Endothelial cell of umbilical vein (primary cell): ENCODE measurements around the gene CD300LF. TPM values are rescaled to one million over a fixed set of nuclear protein-coding genes. Genes with fewer than 3 reads are reported as not detected.

Experiments used
- BruUV-seq: library from RNA; stranded (reverse); fragments of 400-500 nt; replicated peaks from 2 replicates; lab custom pipeline; 2021; lab: Mats Ljungman, UMichigan
- CTCF ChIA-PET: fragments of 300-600, 350-600 bp; sonication (Branson Sonifier 250); formaldehyde crosslinking; loops from one replicate; lab custom pipeline; 2021; ENCODE audit warnings: antibody characterized with exemption, inconsistent platforms; lab: Charles Lee
- POLR2A ChIA-PET: fragments of 300-600, 350-600 bp; sonication (Branson Sonifier 250); formaldehyde crosslinking; loops from one replicate; lab custom pipeline; 2021; ENCODE audit warnings: antibody characterized with exemption, inconsistent platforms; lab: Charles Lee
- DNase-seq: peaks from one replicate; pipeline ENCODE4 v3.0.0-alpha.2; 2011; ENCODE audit warnings: low read depth, low spot score
- FAIRE-seq: peaks from 2 replicates; lab custom pipeline; 2011; peaks lifted over from hg19 to GRCh38; lab: Jason Lieb, UNC
- H2AFZ ChIP-seq: 2 replicates; pipeline ENCODE4 v1.6.0; 2012; ENCODE audit warnings: low read depth, low read length, control low read depth, inconsistent platforms
- H3K27ac ChIP-seq: 2 replicates; pipeline ENCODE4 v1.5.1; 2011; ENCODE audit warnings: low read depth, mild to moderate bottlenecking, control low read depth, low read length, moderate library complexity; ENCODE audit not compliant: insufficient read depth
- H3K27me3 ChIP-seq, 2 experiments: 2 replicates each; pipeline versions ENCODE4 v1.6.0 to v1.6.1; 2011; ENCODE audit warnings: low read length in 2 of 2, mixed read lengths in 1 of 2; ENCODE audit not compliant: control insufficient read depth in 2 of 2, insufficient read depth in 2 of 2
- H3K36me3 ChIP-seq, 2 experiments: 2 replicates in 1 of 2; 3 replicates in 1 of 2; pipeline ENCODE4 v1.5.1; 2011; ENCODE audit warnings: low read length in 2 of 2, mild to moderate bottlenecking in 1 of 2, moderate library complexity in 1 of 2; ENCODE audit not compliant: control insufficient read depth in 2 of 2, insufficient read depth in 2 of 2; ENCODE audit errors: extremely low read depth in 1 of 2
- H3K4me1 ChIP-seq: 3 replicates; pipeline ENCODE4 v1.5.1; 2011; ENCODE audit warnings: mild to moderate bottlenecking, low read length; ENCODE audit not compliant: control insufficient read depth, insufficient read depth; ENCODE audit errors: extremely low read depth
- H3K4me2 ChIP-seq: 2 replicates; pipeline ENCODE4 v1.6.1; 2011; ENCODE audit warnings: low read length, control low read depth, mixed read lengths; ENCODE audit not compliant: insufficient read depth
- H3K4me3 ChIP-seq, 3 experiments: fragments of 200-600 bp in 1 of 3; sonication (generic), shearing (Covaris generic) in 1 of 3; replicated peaks in 1 of 3; 2 replicates each; pipeline ENCODE4 v1.5.1; 2011 to 2016; ENCODE audit warnings: control low read depth in 3 of 3, low read length in 3 of 3, mild to moderate bottlenecking in 2 of 3, inconsistent platforms in 1 of 3, low read depth in 1 of 3, moderate library complexity in 1 of 3; ENCODE audit not compliant: insufficient read depth in 1 of 3
- H3K79me2 ChIP-seq: 2 replicates; pipeline ENCODE4 v1.6.0; 2012; ENCODE audit warnings: low read length, inconsistent platforms; ENCODE audit not compliant: control insufficient read depth, insufficient read depth
- H3K9ac ChIP-seq: replicated peaks from 2 replicates; pipeline ENCODE3; 2011; ENCODE audit warnings: low read length, control low read depth; ENCODE audit not compliant: insufficient read depth; ENCODE audit errors: extremely low read depth
- H3K9me1 ChIP-seq: replicated peaks from 3 replicates; pipeline ENCODE4 v1.6.0; 2011; ENCODE audit warnings: mild to moderate bottlenecking, low read length; ENCODE audit not compliant: control insufficient read depth, insufficient read depth; ENCODE audit errors: extremely low read depth
- H3K9me3 ChIP-seq: replicated peaks from 2 replicates; pipeline ENCODE4 v1.5.1; 2012; ENCODE audit warnings: low read length, inconsistent platforms; ENCODE audit not compliant: control insufficient read depth, insufficient read depth
- H4K20me1 ChIP-seq: replicated peaks from 2 replicates; pipeline ENCODE3; 2011; ENCODE audit warnings: mild to moderate bottlenecking, low read length; ENCODE audit not compliant: control insufficient read depth, insufficient read depth; ENCODE audit errors: extremely low read depth
- EZH2 ChIP-seq: IDR thresholded peaks from 2 replicates; pipeline ENCODE4 v1.6.1; 2012; ENCODE audit warnings: borderline replicate concordance, low read depth, mild to moderate bottlenecking, moderate library complexity, low read length, inconsistent platforms; ENCODE audit not compliant: severe bottlenecking
- FOS ChIP-seq: IDR thresholded peaks from 2 replicates; pipeline ENCODE4 v1.6.1; 2011; ENCODE audit warnings: mild to moderate bottlenecking, low read length, moderate library complexity, borderline replicate concordance; ENCODE audit not compliant: insufficient read depth
- GATA2 ChIP-seq: IDR thresholded peaks from 2 replicates; pipeline ENCODE4 v1.7.0; 2011; ENCODE audit warnings: low read depth, mild to moderate bottlenecking, moderate library complexity, mixed read lengths, low read length; ENCODE audit not compliant: insufficient read length, insufficient read depth
- JUN ChIP-seq: IDR thresholded peaks from 2 replicates; pipeline ENCODE4 v1.6.1; 2011; ENCODE audit warnings: borderline replicate concordance, low read depth; ENCODE audit not compliant: insufficient read length, insufficient read depth
- MYC ChIP-seq: IDR thresholded peaks from one replicate; pipeline ENCODE4 v1.6.1; 2011; ENCODE audit warnings: mild to moderate bottlenecking, low read depth, low read length
- POLR2A ChIP-seq: IDR thresholded peaks from 2 replicates; pipeline ENCODE4 v1.6.1; 2012; ENCODE audit warnings: low read depth, mild to moderate bottlenecking, control low read depth, low read length
- POLR2AphosphoS5 ChIP-seq: IDR thresholded peaks from 2 replicates; pipeline ENCODE4 v1.6.1; 2012; ENCODE audit warnings: low read depth, mild to moderate bottlenecking, control low read depth, low read length, moderate library complexity; ENCODE audit not compliant: insufficient read depth
- dilution Hi-C: fragments of 300-500 bp; cut with MboI; formaldehyde crosslinking; loops from one replicate; pipeline ENCODE4 v1.15.0; 2019; ENCODE audit warnings: low sequenced_read_pairs; ENCODE audit not compliant: extremely low pct_ligation_motif_present
- intact Hi-C: fragments of 100-400 bp; cut with micrococcal nuclease; formaldehyde crosslinking; loops from one replicate; pipeline ENCODE4 v1.10.0; 2022
- polyA plus RNA-seq, 4 experiments: library from polyadenylated mRNA; depleted of rRNA in 3 of 4; stranded (reverse) in 3 of 4; unstranded in 1 of 4; fragments of >200 nt; gene quantifications; 2 replicates each; pipeline versions ENCODE4 v1.2.1 to v1.2.3, GENCODE V29; 2011 to 2012; ENCODE audit warnings: missing spikeins in 1 of 4
- total RNA-seq: library from RNA; stranded (reverse); gene quantifications from 2 replicates; pipeline ENCODE4 v1.2.3, GENCODE V29; 2021
- TF ChIP-seq, protein P1 (sequence below): IDR thresholded peaks from 2 replicates; pipeline ENCODE4 v1.6.1; 2011; ENCODE audit not compliant: insufficient read depth, insufficient read length
- TF ChIP-seq, protein P2 (sequence below), 2 donors: IDR thresholded peaks; 1 replicate in 1 of 2; 2 replicates in 1 of 2; pipeline ENCODE4 v1.5.1; 2011; ENCODE audit warnings: low read length in 2 of 2, mild to moderate bottlenecking in 2 of 2, moderate library complexity in 2 of 2, control low read depth in 1 of 2, inconsistent platforms in 1 of 2, low read depth in 1 of 2; ENCODE audit not compliant: insufficient read depth in 1 of 2; ENCODE audit errors: extremely low read depth in 1 of 2

CD300LF gene
- total and polyA plus RNA-seq, 2 donors (not counting 3 experiments of a cell fraction or from before 2014, with no cell fraction given), result not detected

DNA sequence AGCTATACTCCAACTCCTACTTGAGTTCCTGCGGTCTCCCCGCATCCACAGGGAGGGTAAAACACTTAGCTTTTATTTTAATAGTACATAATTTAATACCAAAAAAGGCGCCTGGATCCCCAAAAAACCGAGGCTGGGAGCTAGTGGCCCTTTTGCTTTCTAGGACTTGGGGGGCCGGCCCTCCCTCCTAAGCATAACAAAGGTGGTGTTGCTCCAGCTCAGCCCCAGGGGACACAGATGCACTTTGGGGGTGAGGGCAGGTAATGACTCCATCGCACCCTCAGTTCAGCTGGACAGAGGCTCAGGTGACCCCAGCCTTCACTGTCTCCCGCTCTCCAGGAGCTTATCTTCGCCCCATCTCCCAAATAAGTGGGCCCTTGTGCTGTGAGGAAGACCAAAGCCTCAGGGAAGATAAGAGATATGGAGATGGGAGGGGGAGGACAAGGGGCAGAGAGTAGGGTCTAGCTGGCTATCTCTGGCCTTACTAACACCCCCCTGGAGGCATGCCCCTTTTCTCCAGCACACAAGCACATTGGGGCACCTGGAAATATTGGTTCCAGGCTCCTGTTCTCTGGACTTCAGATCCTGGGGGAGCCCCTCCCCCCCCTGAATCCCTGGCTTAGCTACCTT is 32.9 kb upstream of the CD300LF start:
- no peak overlapping the region for H3K9ac ChIP-seq
- peaks cover 12% of the 10 kb centered on the region for H3K4me1 ChIP-seq
- no peak overlapping the region for H3K27ac ChIP-seq
- H3K79me2 ChIP-seq, result no peaks in the 10 kb centered on the region
- FAIRE-seq, result no peak
- H3K9me3 ChIP-seq, result no peaks in the 10 kb centered on the region
- no peaks in the 10 kb centered on the region for H3K36me3 ChIP-seq
- TF ChIP-seq EZH2 (no peak), FOS (no peak), JUN (no peak), MYC (no peak), GATA2 (no peak), POLR2A (no peak), POLR2AphosphoS5 (no peak)
- TF ChIP-seq, protein P1, sequence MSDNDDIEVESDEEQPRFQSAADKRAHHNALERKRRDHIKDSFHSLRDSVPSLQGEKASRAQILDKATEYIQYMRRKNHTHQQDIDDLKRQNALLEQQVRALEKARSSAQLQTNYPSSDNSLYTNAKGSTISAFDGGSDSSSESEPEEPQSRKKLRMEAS, result no peak
- TF ChIP-seq, protein P2, sequence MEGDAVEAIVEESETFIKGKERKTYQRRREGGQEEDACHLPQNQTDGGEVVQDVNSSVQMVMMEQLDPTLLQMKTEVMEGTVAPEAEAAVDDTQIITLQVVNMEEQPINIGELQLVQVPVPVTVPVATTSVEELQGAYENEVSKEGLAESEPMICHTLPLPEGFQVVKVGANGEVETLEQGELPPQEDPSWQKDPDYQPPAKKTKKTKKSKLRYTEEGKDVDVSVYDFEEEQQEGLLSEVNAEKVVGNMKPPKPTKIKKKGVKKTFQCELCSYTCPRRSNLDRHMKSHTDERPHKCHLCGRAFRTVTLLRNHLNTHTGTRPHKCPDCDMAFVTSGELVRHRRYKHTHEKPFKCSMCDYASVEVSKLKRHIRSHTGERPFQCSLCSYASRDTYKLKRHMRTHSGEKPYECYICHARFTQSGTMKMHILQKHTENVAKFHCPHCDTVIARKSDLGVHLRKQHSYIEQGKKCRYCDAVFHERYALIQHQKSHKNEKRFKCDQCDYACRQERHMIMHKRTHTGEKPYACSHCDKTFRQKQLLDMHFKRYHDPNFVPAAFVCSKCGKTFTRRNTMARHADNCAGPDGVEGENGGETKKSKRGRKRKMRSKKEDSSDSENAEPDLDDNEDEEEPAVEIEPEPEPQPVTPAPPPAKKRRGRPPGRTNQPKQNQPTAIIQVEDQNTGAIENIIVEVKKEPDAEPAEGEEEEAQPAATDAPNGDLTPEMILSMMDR (IDR thresholded peaks at IDR 0.05; ENCODE audit: extremely low read depth in 1 of 2, insufficient read depth in 1 of 2, low read depth in 1 of 2, low read length in 2 of 2), result no peak
- H3K4me2 ChIP-seq, result no peak overlapping the region
- no peaks in the 10 kb centered on the region for H3K27me3 ChIP-seq
- intact Hi-C loops, result loop anchor here (2.0 to 10.0 kb wide), 2 partner anchors 215 to 1431 kb away; partner anchors contain the start of gene CDC42EP4
- H4K20me1 ChIP-seq, result no peaks in the 10 kb centered on the region
- dilution Hi-C loops, result no loop called here
- no peak for DNase-seq
- POLR2A ChIA-PET, result interaction anchor here (1.4 kb wide), 1 partner anchor 30 kb away, joined by 4 read pairs; the partner anchor contains the start of gene NAT9
- CTCF ChIA-PET, result interaction anchor here (1.1 to 4.2 kb wide), 21 partner anchors 9 to 367 kb away, joined by 3 to 84 read pairs (median 8); partner anchors contain the start of genes FDXR and NAT9
- no peak overlapping the region for H2AFZ ChIP-seq
- BruUV-seq, result no TSS peak
- H3K4me3 ChIP-seq, result no peak overlapping the region
- H3K9me1 ChIP-seq, result no peaks in the 10 kb centered on the region
